ENCODE data around the gene SYCP2.
"Not testable (repeated sequence)": the region's sequence is repeated elsewhere in the genome, so short reads cannot be mapped to it uniquely, and the experiment has no call there.

The SYCP2 gene

DNA sequence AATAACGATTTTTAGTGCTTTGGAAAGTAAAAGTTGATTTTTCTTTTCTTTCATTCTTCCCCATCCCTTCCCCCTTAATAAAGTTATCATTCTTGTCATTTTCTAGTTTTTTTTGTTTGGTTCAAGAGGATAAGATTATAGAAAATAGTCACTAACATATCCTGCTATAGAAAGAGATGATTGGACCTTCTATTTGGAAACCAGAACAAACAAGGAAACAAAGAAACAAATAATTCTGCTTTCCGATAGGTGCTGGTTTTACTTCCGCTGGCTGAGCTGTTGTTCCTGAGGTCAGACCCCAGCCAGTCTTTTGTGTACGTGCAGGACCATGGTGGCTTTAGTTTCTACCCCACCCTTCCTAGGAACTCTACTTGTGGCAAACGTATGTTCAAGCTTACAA, 24.7 kb upstream of the SYCP2 start, which contains the start of gene CDH26:
CDH26 (plus strand) TSS at position 301 of the 400 bp plus-strand sequence. CDS start 304 bp downstream, outside the sequence.
- Histone ChIP-seq H3K36me3 (ENCODE audit: low read length) (no peaks in the 10 kb centered on the region), H3K4me3 (ENCODE audit: insufficient read depth, low read length, poor library complexity, severe bottlenecking) (no peak within 1 kb of the TSS), H3K27ac (ENCODE audit: low read depth, low read length) (no peak within 1 kb of the TSS), H3K9me2 (replicated peaks; ENCODE audit: insufficient read depth, low read length) (no peaks in the 10 kb centered on the region), H3K27me3 (ENCODE audit: low read length) (no peaks in the 10 kb centered on the region), H4K20me1 (ENCODE audit: low read depth, low read length) (no peaks in the 10 kb centered on the region), H2AFZ (ENCODE audit: low read depth, low read length, severe bottlenecking) (no peak within 1 kb of the TSS), H3K4me2 (ENCODE audit: low read depth, low read length, poor library complexity, severe bottlenecking) (no peak within 1 kb of the TSS), H3K9me3 (ENCODE audit: insufficient read depth, low read length) (no peaks in the 10 kb centered on the region), H3F3A (ENCODE audit: insufficient read depth) (no peaks in the 10 kb centered on the region), H3K9ac (ENCODE audit: low read length) (no peak within 1 kb of the TSS), H3K79me2 (ENCODE audit: insufficient read depth, low read length) (no peaks in the 10 kb centered on the region)
- TF ChIP-seq EZH2phosphoT487 (conservative IDR thresholded peaks at IDR 0.05; ENCODE audit: low read length), result no peak

DNA sequence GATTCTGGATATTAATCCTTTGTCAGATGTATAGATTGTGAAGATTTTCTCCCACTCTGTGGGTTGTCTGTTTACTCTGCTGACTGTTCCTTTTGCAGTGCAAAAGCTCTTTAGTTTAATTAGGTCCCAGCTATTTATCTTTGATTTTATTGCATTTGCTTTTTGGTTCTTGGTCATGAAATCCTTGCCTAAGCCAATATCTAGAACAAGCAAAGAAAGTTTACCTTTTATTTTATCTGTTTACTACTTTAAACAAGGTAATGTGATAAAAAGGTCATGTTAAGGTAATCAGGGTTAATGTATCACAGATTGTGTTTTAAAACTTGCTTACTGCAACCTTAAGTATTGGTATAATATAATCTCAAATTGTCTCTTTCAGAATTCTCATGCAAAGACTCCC, 24.1 kb upstream of the SYCP2 start:
- not testable (repeated sequence) for H3F3A ChIP-seq (ENCODE audit: insufficient read depth); H3K79me2 ChIP-seq (ENCODE audit: insufficient read depth, low read length); H4K20me1 ChIP-seq (ENCODE audit: low read depth, low read length); H3K4me2 ChIP-seq (ENCODE audit: low read depth, low read length, poor library complexity, severe bottlenecking); H3K9me2 ChIP-seq (replicated peaks; ENCODE audit: insufficient read depth, low read length); H2AFZ ChIP-seq (ENCODE audit: low read depth, low read length, severe bottlenecking); H3K27me3 ChIP-seq (ENCODE audit: low read length); H3K4me3 ChIP-seq (ENCODE audit: insufficient read depth, low read length, poor library complexity, severe bottlenecking); H3K9ac ChIP-seq (ENCODE audit: low read length); H3K27ac ChIP-seq (ENCODE audit: low read depth, low read length); H3K36me3 ChIP-seq (ENCODE audit: low read length); H3K9me3 ChIP-seq (ENCODE audit: insufficient read depth, low read length)

DNA sequence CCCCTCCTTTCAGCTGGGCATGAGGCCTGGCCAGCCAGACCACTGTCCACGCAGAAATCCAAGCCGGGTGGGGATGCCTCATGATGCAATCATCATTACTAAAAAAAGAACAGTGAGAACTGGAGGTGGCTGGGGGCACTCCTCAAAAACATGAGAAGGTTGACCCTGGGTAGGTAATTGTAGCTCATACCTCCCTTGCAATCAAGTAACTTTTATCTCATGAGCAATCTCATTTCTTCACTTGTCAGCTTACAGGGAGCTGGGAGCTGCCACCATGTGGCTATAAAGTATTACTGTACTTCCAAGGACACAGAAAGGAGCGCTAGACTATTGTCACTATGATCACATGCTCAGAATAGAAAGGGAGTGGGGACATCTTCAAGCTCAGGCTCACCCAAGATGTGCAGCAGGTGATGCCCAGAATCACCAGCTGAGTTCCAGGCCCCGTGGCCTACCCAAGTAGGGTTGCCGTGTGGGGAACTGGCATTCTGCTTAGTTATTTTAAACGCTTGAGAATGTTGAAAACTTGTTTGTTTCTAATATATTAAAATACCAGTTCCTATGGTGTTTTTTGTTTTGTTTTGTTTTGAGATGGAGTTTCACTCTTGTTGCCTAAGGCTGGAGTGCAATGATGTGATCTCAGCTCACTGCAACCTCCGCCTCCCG, 21.8 kb upstream of the SYCP2 start:
- no peak overlapping the region for H3K9ac ChIP-seq (ENCODE audit: low read length)
- no peaks in the 10 kb centered on the region for H3K27me3 ChIP-seq (ENCODE audit: low read length)
- H3K79me2 ChIP-seq (ENCODE audit: insufficient read depth, low read length), result no peaks in the 10 kb centered on the region
- H3K4me3 ChIP-seq (ENCODE audit: insufficient read depth, low read length, poor library complexity, severe bottlenecking), result no peak overlapping the region
- no peaks in the 10 kb centered on the region for H3F3A ChIP-seq (ENCODE audit: insufficient read depth)
- no peak overlapping the region for H3K27ac ChIP-seq (ENCODE audit: low read depth, low read length)
- no peak overlapping the region for H3K4me2 ChIP-seq (ENCODE audit: low read depth, low read length, poor library complexity, severe bottlenecking)
- no peaks in the 10 kb centered on the region for H4K20me1 ChIP-seq (ENCODE audit: low read depth, low read length)
- TF ChIP-seq EZH2phosphoT487 (conservative IDR thresholded peaks at IDR 0.05; ENCODE audit: low read length), result no peak
- TF ChIP-seq, protein P1, sequence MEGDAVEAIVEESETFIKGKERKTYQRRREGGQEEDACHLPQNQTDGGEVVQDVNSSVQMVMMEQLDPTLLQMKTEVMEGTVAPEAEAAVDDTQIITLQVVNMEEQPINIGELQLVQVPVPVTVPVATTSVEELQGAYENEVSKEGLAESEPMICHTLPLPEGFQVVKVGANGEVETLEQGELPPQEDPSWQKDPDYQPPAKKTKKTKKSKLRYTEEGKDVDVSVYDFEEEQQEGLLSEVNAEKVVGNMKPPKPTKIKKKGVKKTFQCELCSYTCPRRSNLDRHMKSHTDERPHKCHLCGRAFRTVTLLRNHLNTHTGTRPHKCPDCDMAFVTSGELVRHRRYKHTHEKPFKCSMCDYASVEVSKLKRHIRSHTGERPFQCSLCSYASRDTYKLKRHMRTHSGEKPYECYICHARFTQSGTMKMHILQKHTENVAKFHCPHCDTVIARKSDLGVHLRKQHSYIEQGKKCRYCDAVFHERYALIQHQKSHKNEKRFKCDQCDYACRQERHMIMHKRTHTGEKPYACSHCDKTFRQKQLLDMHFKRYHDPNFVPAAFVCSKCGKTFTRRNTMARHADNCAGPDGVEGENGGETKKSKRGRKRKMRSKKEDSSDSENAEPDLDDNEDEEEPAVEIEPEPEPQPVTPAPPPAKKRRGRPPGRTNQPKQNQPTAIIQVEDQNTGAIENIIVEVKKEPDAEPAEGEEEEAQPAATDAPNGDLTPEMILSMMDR (IDR thresholded peaks at IDR 0.05; ENCODE audit: insufficient read depth, low read length, poor library complexity, severe bottlenecking), result no peak
- H3K9me2 ChIP-seq (replicated peaks; ENCODE audit: insufficient read depth, low read length), result no peaks in the 10 kb centered on the region
- no peak overlapping the region for H2AFZ ChIP-seq (ENCODE audit: low read depth, low read length, severe bottlenecking)
- no peaks in the 10 kb centered on the region for H3K9me3 ChIP-seq (ENCODE audit: insufficient read depth, low read length)
- no peaks in the 10 kb centered on the region for H3K36me3 ChIP-seq (ENCODE audit: low read length)

DNA sequence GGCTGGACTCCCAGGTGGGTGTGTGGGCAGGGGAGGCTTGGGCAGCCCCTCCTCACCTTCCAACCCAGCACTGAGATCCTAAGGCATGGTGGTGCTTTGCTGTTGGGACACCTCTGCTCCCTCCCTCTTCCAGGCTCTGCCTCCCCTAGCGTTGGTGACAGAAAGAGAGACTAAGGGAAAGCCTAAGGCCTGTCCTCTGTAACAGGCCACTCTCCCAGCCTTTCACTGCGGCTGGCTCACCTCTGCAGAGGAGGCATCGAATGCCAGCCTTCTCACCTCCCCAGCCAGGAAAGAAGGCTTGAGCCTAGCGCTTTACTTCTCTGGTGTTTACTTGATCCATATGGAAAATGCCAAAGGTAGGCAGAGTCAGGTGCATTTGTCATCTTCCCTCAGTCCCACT, 21.3 kb upstream of the SYCP2 start:
- Histone ChIP-seq H3K4me3 (ENCODE audit: insufficient read depth, low read length, poor library complexity, severe bottlenecking) (no peak overlapping the region), H4K20me1 (ENCODE audit: low read depth, low read length) (no peaks in the 10 kb centered on the region), H3K79me2 (ENCODE audit: insufficient read depth, low read length) (no peaks in the 10 kb centered on the region), H2AFZ (ENCODE audit: low read depth, low read length, severe bottlenecking) (no peak overlapping the region), H3K36me3 (ENCODE audit: low read length) (no peaks in the 10 kb centered on the region), H3K27ac (ENCODE audit: low read depth, low read length) (no peak overlapping the region), H3F3A (ENCODE audit: insufficient read depth) (no peaks in the 10 kb centered on the region), H3K9me2 (replicated peaks; ENCODE audit: insufficient read depth, low read length) (no peaks in the 10 kb centered on the region), H3K9me3 (ENCODE audit: insufficient read depth, low read length) (no peaks in the 10 kb centered on the region), H3K9ac (ENCODE audit: low read length) (no peak overlapping the region), H3K4me2 (ENCODE audit: low read depth, low read length, poor library complexity, severe bottlenecking) (no peak overlapping the region), H3K27me3 (ENCODE audit: low read length) (no peaks in the 10 kb centered on the region)
- TF ChIP-seq, protein P1 (IDR thresholded peaks at IDR 0.05; ENCODE audit: insufficient read depth, low read length, poor library complexity, severe bottlenecking), result no peak
- no peak for TF ChIP-seq EZH2phosphoT487 (conservative IDR thresholded peaks at IDR 0.05; ENCODE audit: low read length)

All from SU-DHL-6 (cell line).